GM10266 (cell line): ENCODE data around the gene TPM1.

Source experiments
- DNase-seq: peaks from one replicate; pipeline ENCODE4 v3.0.0; 2012; ENCODE audit errors: extremely low spot score
- TF ChIP-seq, protein P1 (sequence below): IDR thresholded peaks from 2 replicates; pipeline ENCODE4 v1.5.1; 2012; ENCODE audit warnings: mild to moderate bottlenecking, low read depth; ENCODE audit not compliant: control insufficient read depth, insufficient read depth; ENCODE audit errors: missing control alignments

Gene TPM1

DNA sequence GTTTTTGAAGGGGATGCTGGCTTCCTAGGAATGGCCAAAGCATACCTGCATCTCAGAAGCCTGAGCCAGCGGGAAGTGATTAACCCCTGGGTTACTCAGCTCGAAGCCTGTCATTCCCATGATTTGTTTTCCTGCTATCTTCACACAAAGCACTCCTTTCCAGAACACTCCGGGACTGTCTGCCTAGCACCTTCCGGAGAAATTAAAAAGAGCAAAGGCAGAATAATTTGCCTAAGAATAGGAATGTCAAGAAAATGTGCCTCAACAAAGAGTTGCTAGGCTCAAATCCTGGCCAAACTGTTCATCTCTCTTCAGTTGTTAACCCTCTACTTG, 34.1 kb downstream of the TPM1 start:
- no peak for DNase-seq
- TF ChIP-seq, protein P1, sequence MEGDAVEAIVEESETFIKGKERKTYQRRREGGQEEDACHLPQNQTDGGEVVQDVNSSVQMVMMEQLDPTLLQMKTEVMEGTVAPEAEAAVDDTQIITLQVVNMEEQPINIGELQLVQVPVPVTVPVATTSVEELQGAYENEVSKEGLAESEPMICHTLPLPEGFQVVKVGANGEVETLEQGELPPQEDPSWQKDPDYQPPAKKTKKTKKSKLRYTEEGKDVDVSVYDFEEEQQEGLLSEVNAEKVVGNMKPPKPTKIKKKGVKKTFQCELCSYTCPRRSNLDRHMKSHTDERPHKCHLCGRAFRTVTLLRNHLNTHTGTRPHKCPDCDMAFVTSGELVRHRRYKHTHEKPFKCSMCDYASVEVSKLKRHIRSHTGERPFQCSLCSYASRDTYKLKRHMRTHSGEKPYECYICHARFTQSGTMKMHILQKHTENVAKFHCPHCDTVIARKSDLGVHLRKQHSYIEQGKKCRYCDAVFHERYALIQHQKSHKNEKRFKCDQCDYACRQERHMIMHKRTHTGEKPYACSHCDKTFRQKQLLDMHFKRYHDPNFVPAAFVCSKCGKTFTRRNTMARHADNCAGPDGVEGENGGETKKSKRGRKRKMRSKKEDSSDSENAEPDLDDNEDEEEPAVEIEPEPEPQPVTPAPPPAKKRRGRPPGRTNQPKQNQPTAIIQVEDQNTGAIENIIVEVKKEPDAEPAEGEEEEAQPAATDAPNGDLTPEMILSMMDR: no peak

DNA sequence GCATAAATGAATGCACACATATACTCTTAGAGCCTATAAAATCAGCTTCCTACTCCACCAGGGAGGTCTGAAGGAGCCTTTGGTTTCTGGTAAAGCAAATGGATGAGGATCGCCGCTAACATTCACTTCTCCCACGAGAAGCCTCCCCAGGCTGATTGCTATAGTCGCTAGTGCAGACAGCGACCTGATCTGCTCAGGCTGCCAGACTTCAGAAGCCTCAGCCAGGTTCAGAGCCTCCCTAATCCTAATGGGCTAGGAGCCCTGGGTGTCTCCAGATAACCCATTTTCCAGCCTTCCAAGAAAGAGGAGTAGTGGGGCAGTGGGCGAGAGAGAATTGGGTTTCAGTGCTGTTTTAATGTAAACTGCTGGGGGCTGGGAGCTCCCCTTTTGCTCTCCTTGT, 35.4 kb downstream of the TPM1 start:
- DNase-seq: no peak
- TF ChIP-seq, protein P1: no peak

DNA sequence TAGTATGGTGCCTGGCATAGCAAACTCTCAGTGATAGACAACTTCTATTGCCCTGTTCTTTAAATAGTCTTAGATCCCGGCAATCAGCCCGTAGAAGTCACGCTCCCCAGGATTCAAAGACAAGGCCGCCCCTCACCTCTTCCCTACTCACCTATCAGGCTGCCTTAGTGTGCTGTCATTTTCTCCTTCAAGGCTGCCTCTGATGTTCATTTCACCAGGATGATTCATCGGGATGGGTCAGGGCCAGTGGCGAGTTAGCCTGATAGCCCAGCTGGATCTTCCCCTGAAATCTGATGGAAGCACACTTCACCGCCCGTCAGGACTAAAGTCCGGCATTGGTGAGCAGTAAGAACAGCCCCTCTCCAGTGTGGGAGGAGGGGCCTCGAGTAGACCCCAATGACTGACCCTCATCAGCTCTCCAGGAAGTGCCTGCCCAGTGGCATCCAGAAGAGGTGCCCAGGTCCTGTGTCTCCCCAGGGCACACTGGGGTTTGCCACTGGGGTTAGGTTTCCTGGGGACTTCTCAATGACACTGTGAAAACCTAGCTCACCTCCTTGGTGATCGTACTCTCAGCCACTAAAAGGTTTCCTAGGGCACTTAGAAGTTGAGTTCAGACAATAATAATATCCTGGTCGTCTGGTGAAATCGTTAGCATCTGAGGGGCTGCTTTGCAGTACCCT, 37.5 kb downstream of the TPM1 start:
- DNase-seq: no peak
- TF ChIP-seq, protein P1: no peak

DNA sequence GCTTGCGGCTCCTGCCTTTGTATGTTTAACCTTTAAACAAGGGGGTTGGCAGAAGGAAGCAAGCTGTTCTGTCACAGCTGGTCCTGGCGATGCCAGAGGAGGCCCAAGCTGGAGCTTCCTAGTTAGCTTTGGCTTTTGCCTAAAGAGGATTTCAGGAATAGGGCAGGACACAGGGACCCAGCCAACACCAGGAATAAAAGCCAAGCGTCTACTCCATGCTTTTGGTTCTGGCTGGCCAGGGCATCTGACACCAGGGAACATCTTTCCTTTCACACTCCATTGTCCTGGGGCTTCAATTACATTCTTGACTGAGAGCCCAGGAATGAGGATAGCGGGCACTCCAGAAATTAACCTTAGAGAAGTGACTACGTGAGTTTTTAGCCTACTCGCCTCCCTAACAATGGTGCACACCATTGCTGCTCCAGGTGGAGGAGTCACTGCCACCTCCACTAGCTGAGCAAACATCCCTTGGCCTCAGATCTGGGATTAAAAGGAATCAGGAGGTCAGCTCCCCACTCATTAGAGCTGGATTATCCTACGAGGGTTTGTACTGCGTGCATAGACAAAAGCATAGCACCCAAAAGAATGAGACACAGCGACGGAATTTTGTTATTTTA, 38.2 kb downstream of the TPM1 start:
- TF ChIP-seq, protein P1: no peak
- DNase-seq: no peak

DNA sequence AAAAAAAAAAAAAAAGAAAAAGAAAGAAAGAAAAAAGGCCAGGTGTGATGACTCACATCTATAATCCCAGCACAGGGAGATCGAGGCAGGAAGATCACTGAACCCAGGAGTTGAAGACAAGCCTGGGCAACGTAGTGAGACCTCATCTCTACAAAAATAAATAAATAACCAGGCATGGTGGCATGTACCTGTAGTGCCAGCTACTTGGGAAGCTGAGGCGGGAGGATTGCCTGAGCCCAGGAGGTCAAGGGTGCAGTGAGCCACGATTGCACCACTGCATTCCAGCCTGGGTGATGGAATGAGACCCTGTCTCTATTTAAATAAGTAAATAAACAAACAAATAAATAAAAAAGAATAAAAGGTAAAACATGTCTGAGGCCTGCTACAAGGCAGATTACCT, 39.8 kb downstream of the TPM1 start:
- TF ChIP-seq, protein P1: no peak
- no peak for DNase-seq

DNA sequence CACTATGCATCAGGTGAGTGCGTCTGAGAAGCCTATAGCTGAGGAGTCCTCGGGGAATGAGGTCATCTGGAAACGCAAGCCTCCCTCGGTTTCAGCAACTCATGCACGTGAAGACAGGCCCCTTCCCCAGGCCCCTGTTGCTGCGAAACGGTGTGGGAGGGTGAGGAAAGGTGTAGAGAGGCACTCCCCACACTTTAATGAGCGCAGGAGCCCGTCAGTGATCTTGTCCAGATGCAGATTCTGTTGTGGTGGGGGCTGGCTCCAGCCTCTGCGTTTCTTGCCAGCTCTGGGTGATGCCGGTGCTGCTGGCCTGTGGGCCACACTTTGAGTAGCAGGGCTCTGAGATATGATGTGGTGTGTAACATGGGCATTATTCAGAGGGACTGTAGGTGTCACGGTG, 40.5 kb downstream of the TPM1 start:
- TF ChIP-seq, protein P1: no peak
- DNase-seq: no peak

DNA sequence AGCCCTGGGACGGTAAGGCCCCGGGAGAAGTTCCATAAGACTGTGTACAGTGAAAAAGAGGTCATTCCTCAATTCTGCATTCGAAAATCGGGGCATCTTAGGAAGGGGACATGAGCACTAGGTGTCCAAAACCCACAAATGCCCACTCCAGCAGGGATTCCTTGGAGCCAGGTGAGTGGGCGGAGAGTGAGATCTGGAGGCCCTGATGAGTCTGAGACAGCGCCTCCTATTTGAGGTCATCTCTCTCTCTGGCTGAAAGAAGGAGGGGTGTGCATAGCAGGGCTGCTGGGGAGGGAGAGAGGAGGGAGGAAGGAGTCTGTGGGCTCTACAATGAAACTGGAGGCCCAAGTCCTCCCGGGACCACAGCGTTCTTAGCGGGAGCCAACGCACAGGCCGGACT, 41.0 kb downstream of the TPM1 start:
- TF ChIP-seq, protein P1: no peak
- DNase-seq: no peak
